OCI-M2 (cell line): ENCODE measurements around the gene SMIM35.
"Not testable (repeated sequence)": the region's sequence is repeated elsewhere in the genome, so short reads cannot be mapped to it uniquely, and the experiment has no call there.

Experiments used
- DNase-seq: peaks from one replicate; lab custom pipeline; 2025; ENCODE audit not compliant: unreplicated experiment; lab: John Stamatoyannopoulos, UW

Gene SMIM35

DNA sequence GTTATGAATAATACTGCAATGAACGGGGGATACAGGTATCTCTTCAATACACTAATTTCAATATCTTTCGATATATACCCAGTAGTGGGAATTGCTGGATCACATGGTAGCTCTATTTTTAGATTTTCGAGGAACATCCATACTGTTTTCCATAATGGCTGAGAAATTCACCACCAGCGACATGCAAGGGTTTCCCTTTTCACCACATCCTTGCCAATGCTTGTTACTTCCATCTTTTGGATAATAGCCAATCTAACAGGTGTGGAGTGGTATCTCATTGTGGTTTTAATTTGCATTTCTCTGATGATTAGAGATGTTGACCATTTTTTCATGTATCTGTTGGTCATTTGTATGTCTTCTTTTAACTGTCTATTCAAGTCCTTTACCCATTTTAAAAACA is 94.6 kb downstream of the SMIM35 start:
- no peak for DNase-seq

DNA sequence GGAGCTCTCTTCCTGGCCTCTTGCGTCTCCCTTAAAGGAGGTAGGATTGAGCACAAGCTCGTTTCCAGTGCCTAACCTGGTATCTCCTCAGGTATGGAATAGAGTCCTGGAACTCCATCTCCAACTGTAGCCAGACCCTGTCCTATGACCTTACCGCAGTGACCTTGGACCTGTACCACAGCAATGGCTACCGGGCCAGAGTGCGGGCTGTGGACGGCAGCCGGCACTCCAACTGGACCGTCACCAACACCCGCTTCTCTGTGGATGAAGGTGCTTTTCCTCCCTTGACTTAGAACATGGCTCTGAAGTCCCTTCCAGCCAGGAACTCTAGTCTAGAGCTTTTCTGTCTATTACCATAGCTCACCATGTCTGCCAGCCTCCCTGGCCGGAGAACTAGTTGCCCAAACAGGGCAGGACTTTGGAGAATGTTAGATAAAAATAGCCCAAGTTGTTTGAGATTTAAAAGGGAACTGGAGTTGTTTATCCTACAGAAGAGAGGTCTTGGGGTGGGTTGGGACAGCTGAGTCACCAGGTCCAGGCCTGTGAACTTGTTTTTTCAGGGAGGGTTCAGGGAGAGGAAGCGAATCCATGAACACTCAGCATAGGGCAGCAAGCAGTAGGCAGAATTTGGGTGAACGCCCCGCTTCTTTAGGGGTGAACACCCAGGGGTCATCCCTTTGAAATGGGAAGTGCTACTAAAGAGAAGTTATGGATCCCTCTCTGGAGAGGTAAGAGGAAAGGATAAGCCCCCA is 97.2 kb downstream of the SMIM35 start:
- DNase-seq: no peak

DNA sequence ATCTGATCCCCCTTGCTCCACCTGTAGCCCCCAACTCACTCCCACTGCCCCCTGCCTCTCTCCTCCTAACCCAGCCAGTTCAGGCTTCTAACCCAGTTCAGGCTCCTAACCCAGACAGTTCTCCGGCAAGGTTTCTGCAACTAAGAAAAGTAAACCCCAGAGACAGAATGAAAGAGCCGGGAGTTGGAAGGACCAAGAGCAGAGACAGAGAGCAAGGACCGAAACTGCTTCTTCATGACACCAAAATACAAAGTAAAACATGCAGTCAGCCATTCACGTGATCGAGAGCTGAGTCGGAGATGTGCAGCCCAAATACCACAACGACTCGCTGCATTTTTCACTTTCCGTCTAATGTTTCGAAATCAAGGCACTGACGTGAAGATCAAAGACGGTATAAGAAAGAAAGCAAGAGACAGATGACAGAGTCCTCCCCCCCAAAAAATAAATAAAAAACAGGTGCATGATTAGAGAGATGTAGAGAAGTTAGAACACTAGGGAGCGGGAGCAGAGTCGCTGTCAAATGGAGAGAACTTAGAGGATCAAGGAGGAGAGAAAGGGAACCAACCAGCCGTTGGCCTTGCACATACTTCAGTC is 99.7 kb downstream of the SMIM35 start:
- no peak for DNase-seq

DNA sequence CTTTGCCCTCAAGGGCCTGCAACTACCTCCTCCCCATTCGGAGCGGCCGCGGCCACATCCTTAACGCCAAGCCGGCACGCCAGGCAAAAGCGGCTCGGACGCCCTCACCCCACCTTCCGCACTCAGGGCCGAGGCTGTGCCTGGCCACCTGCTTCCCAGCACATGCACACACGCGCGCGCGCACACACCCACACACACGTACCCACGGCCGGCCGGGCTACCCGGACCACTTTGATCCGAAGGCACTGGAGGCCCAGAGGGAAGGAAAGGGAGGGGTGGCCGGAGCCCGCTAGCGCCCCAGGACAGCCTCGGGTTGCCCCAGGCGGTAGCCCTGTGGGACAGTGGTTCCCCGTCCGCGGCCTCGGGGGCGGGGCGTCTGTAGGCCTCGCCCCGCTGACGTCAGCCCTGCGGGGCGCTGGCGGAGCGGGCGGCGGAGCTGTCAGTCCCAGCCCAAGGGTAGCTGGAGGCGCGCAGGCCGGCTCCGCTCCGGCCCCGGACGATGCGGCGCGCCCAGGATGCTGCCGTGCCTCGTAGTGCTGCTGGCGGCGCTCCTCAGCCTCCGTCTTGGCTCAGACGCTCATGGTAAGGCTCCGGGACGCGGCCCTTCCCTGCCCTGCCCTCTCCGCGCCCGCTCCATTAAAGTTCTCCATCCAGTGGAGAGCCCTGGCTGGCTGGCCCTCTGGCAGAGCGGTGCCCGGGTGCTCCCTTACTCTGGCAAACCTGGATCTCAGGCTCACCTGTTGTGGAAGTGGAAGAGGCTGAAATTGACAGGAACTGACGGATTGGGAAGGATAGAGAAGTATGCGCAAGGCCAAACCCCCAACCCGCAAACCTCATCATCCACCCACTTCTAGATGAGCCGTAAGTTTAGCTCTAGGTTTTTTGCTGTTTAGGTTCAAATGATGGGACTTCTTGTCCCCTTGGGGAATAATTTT is 100.5 kb downstream of the SMIM35 start, which contains the start of gene IL10RA:
Gene IL10RA (plus strand): TSS at position 442 of the 935 bp plus-strand sequence. CDS start 74 bp downstream, at position 516.
- DNase-seq: no peak

GRCh38 chr11:117984476-117984875 is 102.3 kb downstream of the SMIM35 start:
- no peak for DNase-seq

DNA sequence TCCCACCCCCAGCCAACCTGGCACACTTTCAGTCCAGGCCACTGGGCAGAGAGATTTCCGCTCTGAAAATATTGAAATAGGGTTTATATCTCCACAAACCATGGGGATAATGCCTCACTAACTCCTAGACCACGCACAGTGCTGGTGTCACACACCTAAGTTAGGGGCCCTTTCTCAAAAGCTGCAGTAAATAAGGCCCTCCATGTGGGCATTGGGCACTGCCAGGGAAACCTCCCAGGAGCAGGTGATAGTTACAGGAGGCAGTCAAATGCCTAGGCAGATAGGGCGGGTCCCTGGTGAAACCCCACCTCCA is 103.6 kb downstream of the SMIM35 start:
- DNase-seq: no peak

GRCh38 chr11:117980720-117981119 is 106.0 kb downstream of the SMIM35 start:
- no peak for DNase-seq

- no peak for DNase-seq
Measured at GRCh38 chr11:117980280-117980679, 106.5 kb downstream of the SMIM35 start.

DNA sequence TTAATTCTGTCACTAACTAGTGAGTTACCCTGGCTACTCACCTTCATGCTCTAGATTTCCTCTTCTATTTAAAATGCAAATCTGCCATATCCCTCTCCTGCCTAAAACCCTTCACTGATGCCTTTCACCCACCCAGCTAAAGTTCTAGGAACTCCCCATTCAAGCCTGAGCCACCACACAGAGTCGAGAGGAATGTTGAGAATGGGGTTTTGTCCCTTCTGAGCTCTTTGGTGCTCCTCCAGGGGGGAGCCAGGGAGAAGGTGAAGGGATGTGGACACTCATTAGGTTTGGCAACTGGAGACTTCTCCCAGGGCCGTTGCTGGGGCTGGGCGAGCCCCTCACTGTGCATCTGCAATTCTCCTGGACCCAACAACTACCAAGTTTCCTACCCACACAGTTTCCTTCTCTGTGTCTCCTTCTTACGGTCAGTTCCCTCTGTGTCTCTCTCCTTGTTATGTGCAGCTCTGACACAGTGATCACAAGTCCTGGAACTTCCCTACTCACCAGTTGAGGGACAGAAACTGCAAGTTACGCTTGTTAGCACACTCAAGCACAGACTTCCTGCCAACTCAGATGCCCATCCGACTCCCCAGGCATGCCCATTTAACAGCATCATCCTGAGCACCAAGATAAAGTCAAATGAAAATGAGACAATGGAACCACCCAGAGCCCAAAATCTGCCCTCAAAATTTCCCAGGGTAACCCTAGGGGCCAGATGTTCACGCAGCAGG is 107.1 kb downstream of the SMIM35 start:
- DNase-seq: no peak

DNA sequence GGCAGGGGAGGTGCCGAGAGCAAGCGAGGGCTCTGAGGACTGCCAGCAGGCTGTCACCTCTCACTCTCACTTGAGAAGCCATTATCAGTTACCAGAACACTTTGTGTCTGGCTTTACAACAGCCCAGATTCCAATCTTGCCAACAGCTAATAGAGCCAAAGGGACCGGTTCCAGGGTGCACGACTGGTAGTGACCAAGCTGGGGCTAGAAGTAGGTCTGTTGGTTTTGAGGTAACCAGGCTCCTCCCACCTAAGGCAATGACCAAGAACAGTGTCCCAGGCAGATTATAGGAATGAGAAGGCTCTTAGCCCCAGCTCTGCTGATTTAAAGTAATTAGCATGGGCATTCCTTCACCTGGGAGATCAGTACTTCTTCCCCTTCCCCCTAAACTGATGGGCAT is 107.8 kb downstream of the SMIM35 start:
- no peak for DNase-seq

GRCh38 chr11:117978291-117978910 is 108.4 kb downstream of the SMIM35 start:
- not testable (repeated sequence) for DNase-seq

GRCh38 chr11:117977612-117978264 is 109.0 kb downstream of the SMIM35 start:
- not testable (repeated sequence) for DNase-seq

DNA sequence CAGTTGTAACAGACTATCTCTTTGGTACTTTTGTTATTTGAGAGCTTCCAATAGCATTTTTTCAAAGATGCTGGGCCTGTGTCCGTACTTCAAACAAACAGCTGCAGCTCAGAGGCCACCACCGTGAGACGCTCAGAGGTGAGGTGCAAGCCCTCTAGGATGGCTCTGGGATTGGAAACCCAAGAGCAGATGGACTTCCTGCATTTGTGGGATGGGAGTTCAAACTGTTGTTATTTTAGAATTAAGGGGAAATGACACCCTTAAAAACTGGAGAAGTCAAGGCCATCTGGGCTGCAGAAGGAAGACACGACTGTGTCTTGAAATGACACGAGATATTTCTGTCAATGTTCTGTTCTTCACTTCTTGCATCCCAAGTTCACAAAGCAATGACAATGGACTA is 109.7 kb downstream of the SMIM35 start:
- no peak for DNase-seq

- no peak for DNase-seq
Measured at GRCh38 chr11:117976445-117976844, 110.3 kb downstream of the SMIM35 start.

GRCh38 chr11:117973503-117973860 is 113.3 kb downstream of the SMIM35 start:
- DNase-seq: no peak

GRCh38 chr11:117972629-117973502 is 113.9 kb downstream of the SMIM35 start:
- no peak for DNase-seq

GRCh38 chr11:117972044-117972443 is 114.7 kb downstream of the SMIM35 start:
- DNase-seq: no peak

GRCh38 chr11:117970400-117971024 is 116.3 kb downstream of the SMIM35 start:
- no peak for DNase-seq
